Ascending aorta (tissue), 2 donors: Measurements from ENCODE around the gene YES1. TPM values are rescaled to one million over a fixed set of nuclear protein-coding genes. Genes with fewer than 3 reads are reported as not detected.
"Not testable (repeated sequence)": the region's sequence is repeated elsewhere in the genome, so short reads cannot be mapped to it uniquely, and the experiment has no call there.

Experiments
- DNase-seq, 2 donors: peaks; one replicate each; pipeline ENCODE4 v3.0.0-alpha.2; 2019; ENCODE audit warnings: low spot score in 2 of 2
- H3K27ac ChIP-seq, 2 donors: fragments of 200-600 bp; sonication (generic); one replicate each; pipeline ENCODE4 v1.5.1; 2016 to 2017; ENCODE audit warnings: mild to moderate bottlenecking in 1 of 2
- H3K27me3 ChIP-seq: fragments of 200-600 bp; sonication (generic); one replicate; pipeline ENCODE4 v1.5.1; 2017
- H3K36me3 ChIP-seq, 2 donors: fragments of 200-600 bp; sonication (generic); one replicate each; pipeline ENCODE4 v1.5.1; 2016
- H3K4me1 ChIP-seq, 2 donors: fragments of 200-600 bp; sonication (generic); one replicate each; pipeline ENCODE4 v1.5.1; 2016 to 2017; ENCODE audit warnings: mild to moderate bottlenecking in 1 of 2
- H3K4me3 ChIP-seq, 2 donors: fragments of 200-600 bp; sonication (generic); one replicate each; pipeline ENCODE4 v1.5.1; 2016 to 2017; ENCODE audit warnings: mild to moderate bottlenecking in 1 of 2
- H3K9me3 ChIP-seq, 2 donors: fragments of 200-600 bp; sonication (generic); one replicate each; pipeline ENCODE4 v1.5.1; 2016
- intact Hi-C: fragments of 100-400 bp; cut with DNase I; formaldehyde crosslinking; loops from one replicate; pipeline ENCODE4 v1.15.1; 2023
- total RNA-seq: library from RNA; depleted of rRNA; stranded (reverse); fragments of >200 nt; gene quantifications from one replicate; pipeline ENCODE4 v1.1.0, GENCODE V29; 2016
- TF ChIP-seq, protein P1 (sequence below), 3 experiments: fragments of 200-600 bp in 2 of 3; fragments of 450-650 bp in 1 of 3; sonication (generic) in 2 of 3; IDR thresholded peaks; one replicate each; pipeline ENCODE4 v1.5.1; 2016 to 2019; ENCODE audit warnings: antibody characterized with exemption in 3 of 3, mild to moderate bottlenecking in 1 of 3, moderate library complexity in 1 of 3

The YES1 gene
- total RNA-seq, 1 donor from 2014 or later: 30.5 TPM

GRCh38 chr18:683531-683930 is 128.5 kb downstream of the YES1 start:
- no peak overlapping the region for H3K4me3 ChIP-seq
- TF ChIP-seq, protein P1, sequence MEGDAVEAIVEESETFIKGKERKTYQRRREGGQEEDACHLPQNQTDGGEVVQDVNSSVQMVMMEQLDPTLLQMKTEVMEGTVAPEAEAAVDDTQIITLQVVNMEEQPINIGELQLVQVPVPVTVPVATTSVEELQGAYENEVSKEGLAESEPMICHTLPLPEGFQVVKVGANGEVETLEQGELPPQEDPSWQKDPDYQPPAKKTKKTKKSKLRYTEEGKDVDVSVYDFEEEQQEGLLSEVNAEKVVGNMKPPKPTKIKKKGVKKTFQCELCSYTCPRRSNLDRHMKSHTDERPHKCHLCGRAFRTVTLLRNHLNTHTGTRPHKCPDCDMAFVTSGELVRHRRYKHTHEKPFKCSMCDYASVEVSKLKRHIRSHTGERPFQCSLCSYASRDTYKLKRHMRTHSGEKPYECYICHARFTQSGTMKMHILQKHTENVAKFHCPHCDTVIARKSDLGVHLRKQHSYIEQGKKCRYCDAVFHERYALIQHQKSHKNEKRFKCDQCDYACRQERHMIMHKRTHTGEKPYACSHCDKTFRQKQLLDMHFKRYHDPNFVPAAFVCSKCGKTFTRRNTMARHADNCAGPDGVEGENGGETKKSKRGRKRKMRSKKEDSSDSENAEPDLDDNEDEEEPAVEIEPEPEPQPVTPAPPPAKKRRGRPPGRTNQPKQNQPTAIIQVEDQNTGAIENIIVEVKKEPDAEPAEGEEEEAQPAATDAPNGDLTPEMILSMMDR (IDR thresholded peaks at IDR 0.05): no peak
- intact Hi-C loops: no loop called here
- DNase-seq: no peak
- no peaks in the 10 kb centered on the region for H3K4me1 ChIP-seq
- H3K27me3 ChIP-seq: no peaks in the 10 kb centered on the region
- no peaks in the 10 kb centered on the region for H3K9me3 ChIP-seq
- no peak overlapping the region for H3K27ac ChIP-seq
- H3K36me3 ChIP-seq: peaks cover 16 to 50% of the 10 kb centered on the region in 2 donors

- Histone ChIP-seq H3K4me1 (no peaks in the 10 kb centered on the region), H3K27ac (no peak overlapping the region), H3K9me3 (no peaks in the 10 kb centered on the region), H3K4me3 (no peak overlapping the region), H3K27me3 (no peaks in the 10 kb centered on the region), H3K36me3 (peaks cover 23 to 51% of the 10 kb centered on the region in 2 donors)
- TF ChIP-seq, protein P1 (IDR thresholded peaks at IDR 0.05): no peak
- intact Hi-C loops: no loop called here
- DNase-seq: no peak
These were observed 129.2 kb downstream of the YES1 start for GRCh38 chr18:682833-683232.

GRCh38 chr18:682416-682815 is 129.6 kb downstream of the YES1 start:
- H3K4me1 ChIP-seq, H3K9me3 ChIP-seq, H3K4me3 ChIP-seq, H3K27me3 ChIP-seq, intact Hi-C loops, DNase-seq, H3K27ac ChIP-seq: not testable (repeated sequence)
- H3K36me3 ChIP-seq: peaks cover 24 to 54% of the 10 kb centered on the region in 2 donors

GRCh38 chr18:681985-682384 is 130.1 kb downstream of the YES1 start:
- TF ChIP-seq, protein P1 (IDR thresholded peaks at IDR 0.05): no peak
- no peaks in the 10 kb centered on the region for H3K27me3 ChIP-seq
- peaks cover 24 to 57% of the 10 kb centered on the region in 2 donors for H3K36me3 ChIP-seq
- no peak for DNase-seq
- no peaks in the 10 kb centered on the region for H3K4me1 ChIP-seq
- H3K27ac ChIP-seq: no peak overlapping the region
- intact Hi-C loops: no loop called here
- H3K9me3 ChIP-seq: no peaks in the 10 kb centered on the region
- H3K4me3 ChIP-seq: no peak overlapping the region

- no peaks in the 10 kb centered on the region for H3K4me1 ChIP-seq
- H3K36me3 ChIP-seq: peaks cover 24 to 60% of the 10 kb centered on the region in 2 donors
- H3K27me3 ChIP-seq: no peaks in the 10 kb centered on the region
- H3K4me3 ChIP-seq: no peak overlapping the region
- no peak overlapping the region for H3K27ac ChIP-seq
- DNase-seq: no peak
- intact Hi-C loops: no loop called here
- no peaks in the 10 kb centered on the region for H3K9me3 ChIP-seq
- TF ChIP-seq, protein P1 (IDR thresholded peaks at IDR 0.05): no peak
These were observed 131.7 kb downstream of the YES1 start for GRCh38 chr18:680392-680791.

- Histone ChIP-seq H3K36me3 (peaks cover 20 to 69% of the 10 kb centered on the region in 2 donors), H3K27ac (no peak overlapping the region), H3K4me1 (no peaks in the 10 kb centered on the region), H3K4me3 (no peak overlapping the region), H3K27me3 (no peaks in the 10 kb centered on the region), H3K9me3 (no peaks in the 10 kb centered on the region)
- no peak for DNase-seq
- intact Hi-C loops: no loop called here
- TF ChIP-seq, protein P1 (IDR thresholded peaks at IDR 0.05): no peak
These were observed 132.5 kb downstream of the YES1 start for GRCh38 chr18:679516-679915.
